ENCODE measurements around the gene ECEL1.

DNA sequence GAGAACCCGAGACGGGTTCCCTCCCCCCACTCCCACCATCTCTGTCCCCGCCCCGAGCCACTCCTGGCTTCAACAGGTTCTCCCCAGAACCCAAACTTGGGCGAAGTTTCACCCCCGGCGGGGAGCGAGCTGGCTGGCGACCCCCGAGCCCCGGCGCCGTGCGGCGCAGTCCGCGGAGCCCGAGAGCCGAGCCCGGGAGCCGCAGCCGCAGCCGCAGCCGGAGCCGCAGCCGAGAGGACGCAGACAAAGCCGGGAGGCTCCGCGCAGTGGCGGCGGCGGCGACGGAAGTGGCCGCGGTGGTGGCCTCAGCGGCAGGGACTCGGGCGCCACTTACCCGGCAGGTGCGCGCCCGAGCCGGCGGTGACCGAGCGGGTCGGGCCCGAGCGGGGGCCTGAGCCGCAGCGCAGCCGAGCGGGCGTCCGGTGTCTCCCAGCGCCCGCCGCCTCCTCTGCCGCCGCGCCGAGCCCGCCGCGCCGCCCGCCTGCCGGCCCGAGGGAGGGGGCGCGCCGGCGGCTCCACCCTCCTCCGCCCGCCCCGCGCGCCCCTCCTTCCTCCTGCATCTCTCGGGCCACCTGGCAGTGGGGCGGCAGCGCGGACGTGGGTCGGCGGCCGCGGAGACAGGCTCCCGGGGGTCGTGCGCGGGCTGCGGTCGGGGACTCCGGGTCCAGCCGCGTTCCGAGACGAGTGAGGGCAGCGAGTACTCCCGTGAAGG is at the start of gene ECEL1:
- TF ChIP-seq, protein P1, sequence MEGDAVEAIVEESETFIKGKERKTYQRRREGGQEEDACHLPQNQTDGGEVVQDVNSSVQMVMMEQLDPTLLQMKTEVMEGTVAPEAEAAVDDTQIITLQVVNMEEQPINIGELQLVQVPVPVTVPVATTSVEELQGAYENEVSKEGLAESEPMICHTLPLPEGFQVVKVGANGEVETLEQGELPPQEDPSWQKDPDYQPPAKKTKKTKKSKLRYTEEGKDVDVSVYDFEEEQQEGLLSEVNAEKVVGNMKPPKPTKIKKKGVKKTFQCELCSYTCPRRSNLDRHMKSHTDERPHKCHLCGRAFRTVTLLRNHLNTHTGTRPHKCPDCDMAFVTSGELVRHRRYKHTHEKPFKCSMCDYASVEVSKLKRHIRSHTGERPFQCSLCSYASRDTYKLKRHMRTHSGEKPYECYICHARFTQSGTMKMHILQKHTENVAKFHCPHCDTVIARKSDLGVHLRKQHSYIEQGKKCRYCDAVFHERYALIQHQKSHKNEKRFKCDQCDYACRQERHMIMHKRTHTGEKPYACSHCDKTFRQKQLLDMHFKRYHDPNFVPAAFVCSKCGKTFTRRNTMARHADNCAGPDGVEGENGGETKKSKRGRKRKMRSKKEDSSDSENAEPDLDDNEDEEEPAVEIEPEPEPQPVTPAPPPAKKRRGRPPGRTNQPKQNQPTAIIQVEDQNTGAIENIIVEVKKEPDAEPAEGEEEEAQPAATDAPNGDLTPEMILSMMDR (tag by site-specific recombination; IDR thresholded peaks at IDR 0.05): no peak
- no peak for TF ChIP-seq ZNF10 (tag by site-specific recombination; IDR thresholded peaks at IDR 0.05)
- TF ChIP-seq ZNF239 (tag by site-specific recombination; IDR thresholded peaks at IDR 0.05): no peak
- no peak for TF ChIP-seq SALL2 (tag by site-specific recombination; IDR thresholded peaks at IDR 0.05; ENCODE audit: borderline replicate concordance)
- no peak for TF ChIP-seq ZNF133 (tag by site-specific recombination; IDR thresholded peaks at IDR 0.05)
- TF ChIP-seq ZNF292 (tag by site-specific recombination; IDR thresholded peaks at IDR 0.05; ENCODE audit: borderline replicate concordance, low read depth): no peak
- TF ChIP-seq, protein P2, sequence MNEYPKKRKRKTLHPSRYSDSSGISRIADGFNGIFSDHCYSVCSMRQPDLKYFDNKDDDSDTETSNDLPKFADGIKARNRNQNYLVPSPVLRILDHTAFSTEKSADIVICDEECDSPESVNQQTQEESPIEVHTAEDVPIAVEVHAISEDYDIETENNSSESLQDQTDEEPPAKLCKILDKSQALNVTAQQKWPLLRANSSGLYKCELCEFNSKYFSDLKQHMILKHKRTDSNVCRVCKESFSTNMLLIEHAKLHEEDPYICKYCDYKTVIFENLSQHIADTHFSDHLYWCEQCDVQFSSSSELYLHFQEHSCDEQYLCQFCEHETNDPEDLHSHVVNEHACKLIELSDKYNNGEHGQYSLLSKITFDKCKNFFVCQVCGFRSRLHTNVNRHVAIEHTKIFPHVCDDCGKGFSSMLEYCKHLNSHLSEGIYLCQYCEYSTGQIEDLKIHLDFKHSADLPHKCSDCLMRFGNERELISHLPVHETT (tag by site-specific recombination; IDR thresholded peaks at IDR 0.05): no peak
- TF ChIP-seq ZNF184 (tag by site-specific recombination; IDR thresholded peaks at IDR 0.05): no peak
- no peak for TF ChIP-seq ZBTB1 (tag by site-specific recombination; IDR thresholded peaks at IDR 0.05)
- TF ChIP-seq ZNF843 (tag by site-specific recombination; IDR thresholded peaks at IDR 0.05): no peak
- no peak for TF ChIP-seq ZNF561 (tag by site-specific recombination; IDR thresholded peaks at IDR 0.05; ENCODE audit: borderline replicate concordance)
- TF ChIP-seq, protein P3, sequence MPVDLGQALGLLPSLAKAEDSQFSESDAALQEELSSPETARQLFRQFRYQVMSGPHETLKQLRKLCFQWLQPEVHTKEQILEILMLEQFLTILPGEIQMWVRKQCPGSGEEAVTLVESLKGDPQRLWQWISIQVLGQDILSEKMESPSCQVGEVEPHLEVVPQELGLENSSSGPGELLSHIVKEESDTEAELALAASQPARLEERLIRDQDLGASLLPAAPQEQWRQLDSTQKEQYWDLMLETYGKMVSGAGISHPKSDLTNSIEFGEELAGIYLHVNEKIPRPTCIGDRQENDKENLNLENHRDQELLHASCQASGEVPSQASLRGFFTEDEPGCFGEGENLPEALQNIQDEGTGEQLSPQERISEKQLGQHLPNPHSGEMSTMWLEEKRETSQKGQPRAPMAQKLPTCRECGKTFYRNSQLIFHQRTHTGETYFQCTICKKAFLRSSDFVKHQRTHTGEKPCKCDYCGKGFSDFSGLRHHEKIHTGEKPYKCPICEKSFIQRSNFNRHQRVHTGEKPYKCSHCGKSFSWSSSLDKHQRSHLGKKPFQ (tag by site-specific recombination; IDR thresholded peaks at IDR 0.05): no peak

Measured in HEK293 (cell line).